ENCODE data around the gene KLF7. TPM values are rescaled to one million over a fixed set of nuclear protein-coding genes. Genes with fewer than 3 reads are reported as not detected.

KLF7 gene
- total RNA-seq, 2 experiments from 2014 or later: not detected

DNA sequence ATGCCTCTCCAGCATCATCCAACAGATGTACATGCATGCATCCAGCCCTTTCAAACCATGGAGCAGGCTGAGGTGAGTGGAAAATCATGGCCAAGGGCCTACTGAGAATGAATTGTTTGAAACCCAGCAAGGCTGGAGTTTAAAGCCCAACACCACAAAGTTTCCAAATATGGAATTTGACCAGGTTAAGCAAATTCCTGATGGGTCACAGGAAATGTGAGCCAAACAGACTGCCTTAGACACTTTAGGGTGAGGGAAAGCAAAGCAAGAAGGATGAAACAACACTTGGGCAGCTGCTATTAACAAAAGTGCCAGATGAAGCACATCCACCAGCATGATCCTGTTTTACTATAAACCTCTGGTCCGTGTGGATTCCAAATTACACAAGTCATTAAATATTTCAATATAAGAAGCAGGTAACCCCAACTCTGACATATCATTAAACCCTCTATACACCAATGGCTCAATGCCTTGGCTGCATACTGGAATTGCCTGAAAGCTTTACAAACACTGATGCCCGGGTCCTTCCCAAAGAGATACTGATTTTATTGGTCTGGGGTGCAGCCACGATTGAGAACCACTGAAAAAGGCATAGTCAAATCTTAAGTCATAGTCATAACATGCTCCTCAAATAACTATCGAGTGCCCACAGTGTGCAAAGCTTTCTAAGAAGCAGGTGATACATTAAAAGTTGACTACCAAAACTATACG, 9.1 kb downstream of the KLF7 start:
- Histone ChIP-seq H3K9me3 (ENCODE audit: low read length) (no peaks in the 10 kb centered on the region), H3K9me2 (ENCODE audit: insufficient read depth, low read length) (no peaks in the 10 kb centered on the region), H3K4me1 (ENCODE audit: insufficient read depth, low read length, poor library complexity, severe bottlenecking) (no peaks in the 10 kb centered on the region), H3K79me2 (ENCODE audit: insufficient read depth, low read depth, low read length) (no peaks in the 10 kb centered on the region), H3K4me3 (ENCODE audit: low read depth, low read length, poor library complexity, severe bottlenecking) (no peak overlapping the region), H3K4me2 (ENCODE audit: low read length) (no peak overlapping the region), H3K36me3 (ENCODE audit: insufficient read depth, low read length) (no peaks in the 10 kb centered on the region), H4K20me1 (ENCODE audit: insufficient read depth, low read length) (no peaks in the 10 kb centered on the region), H3K27ac (ENCODE audit: low read depth, low read length, poor library complexity, severe bottlenecking) (no peak overlapping the region), H2AFZ (ENCODE audit: low read length) (no peak overlapping the region)
- intact Hi-C loops (cut with micrococcal nuclease; ENCODE audit: unreplicated experiment): no loop called here
- ChIA-PET POLR2A (interaction anchor here (0.9 to 1.1 kb wide), 2 partner anchors 11 to 48 kb away, joined by 3 to 4 read pairs; no protein-coding TSS in a partner anchor), CTCF (ENCODE audit: unreplicated experiment) (no interaction called here)
- no peak for TF ChIP-seq EZH2phosphoT487 (IDR thresholded peaks at IDR 0.05; ENCODE audit: borderline replicate concordance, low read depth, low read length)
- TF ChIP-seq, protein P1, sequence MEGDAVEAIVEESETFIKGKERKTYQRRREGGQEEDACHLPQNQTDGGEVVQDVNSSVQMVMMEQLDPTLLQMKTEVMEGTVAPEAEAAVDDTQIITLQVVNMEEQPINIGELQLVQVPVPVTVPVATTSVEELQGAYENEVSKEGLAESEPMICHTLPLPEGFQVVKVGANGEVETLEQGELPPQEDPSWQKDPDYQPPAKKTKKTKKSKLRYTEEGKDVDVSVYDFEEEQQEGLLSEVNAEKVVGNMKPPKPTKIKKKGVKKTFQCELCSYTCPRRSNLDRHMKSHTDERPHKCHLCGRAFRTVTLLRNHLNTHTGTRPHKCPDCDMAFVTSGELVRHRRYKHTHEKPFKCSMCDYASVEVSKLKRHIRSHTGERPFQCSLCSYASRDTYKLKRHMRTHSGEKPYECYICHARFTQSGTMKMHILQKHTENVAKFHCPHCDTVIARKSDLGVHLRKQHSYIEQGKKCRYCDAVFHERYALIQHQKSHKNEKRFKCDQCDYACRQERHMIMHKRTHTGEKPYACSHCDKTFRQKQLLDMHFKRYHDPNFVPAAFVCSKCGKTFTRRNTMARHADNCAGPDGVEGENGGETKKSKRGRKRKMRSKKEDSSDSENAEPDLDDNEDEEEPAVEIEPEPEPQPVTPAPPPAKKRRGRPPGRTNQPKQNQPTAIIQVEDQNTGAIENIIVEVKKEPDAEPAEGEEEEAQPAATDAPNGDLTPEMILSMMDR (conservative IDR thresholded peaks at IDR 0.05; ENCODE audit: low read length): no peak
- BruUV-seq (replicated peaks): no TSS peak
- no peak for DNase-seq (ENCODE audit: low spot score)

DNA sequence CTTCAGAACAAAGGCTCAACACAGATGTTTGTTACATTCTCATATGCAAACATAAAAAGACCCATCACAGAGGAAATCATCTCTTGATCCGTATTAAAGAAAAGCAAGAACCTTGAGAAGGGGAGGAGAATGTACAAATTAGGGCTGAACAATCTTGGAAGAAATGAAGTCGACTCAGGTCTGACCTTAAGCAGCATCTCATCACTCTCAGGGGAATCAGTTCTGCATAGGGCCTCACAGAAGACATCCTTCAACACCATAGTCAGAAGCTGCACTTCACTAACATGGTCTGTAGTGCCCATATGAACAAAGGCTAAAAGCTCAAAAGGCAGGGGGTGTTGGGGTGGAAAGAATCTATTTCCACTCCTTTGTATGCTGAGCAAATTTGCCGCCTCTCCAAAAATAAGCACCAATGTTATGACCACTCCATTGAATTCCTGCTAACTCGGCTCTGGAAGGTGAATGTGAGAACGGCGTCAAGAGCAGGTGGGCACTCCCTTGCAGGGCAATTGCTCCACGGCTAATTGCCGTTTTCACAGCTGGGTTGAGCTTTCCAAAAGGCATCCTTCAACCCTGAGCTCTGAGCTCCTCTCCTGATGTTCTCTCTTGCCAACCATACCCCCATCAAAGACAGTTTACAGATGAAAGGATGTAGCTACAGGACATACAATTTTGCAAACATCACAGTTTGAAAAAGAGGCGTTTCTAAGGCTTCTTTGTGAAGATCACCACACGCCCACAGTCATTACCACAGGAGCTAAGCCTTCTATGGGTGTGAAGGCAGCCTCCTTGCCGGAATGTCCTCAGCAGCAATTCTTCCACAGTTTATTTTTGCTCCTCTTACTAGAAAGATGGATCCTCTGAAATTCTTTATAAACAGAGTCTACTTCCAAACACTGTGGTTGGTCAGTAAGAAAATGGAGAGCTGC, 10.0 kb downstream of the KLF7 start:
- H3K36me3 ChIP-seq (ENCODE audit: insufficient read depth, low read length): no peaks in the 10 kb centered on the region
- H3K9me2 ChIP-seq (ENCODE audit: insufficient read depth, low read length): no peaks in the 10 kb centered on the region
- no peaks in the 10 kb centered on the region for H3K79me2 ChIP-seq (ENCODE audit: insufficient read depth, low read depth, low read length)
- DNase-seq (ENCODE audit: low spot score): no peak
- no peaks in the 10 kb centered on the region for H3K4me1 ChIP-seq (ENCODE audit: insufficient read depth, low read length, poor library complexity, severe bottlenecking)
- no peak for TF ChIP-seq EZH2phosphoT487 (IDR thresholded peaks at IDR 0.05; ENCODE audit: borderline replicate concordance, low read depth, low read length)
- TF ChIP-seq, protein P1 (conservative IDR thresholded peaks at IDR 0.05; ENCODE audit: low read length): no peak
- H2AFZ ChIP-seq (ENCODE audit: low read length): no peak overlapping the region
- no peak overlapping the region for H3K4me2 ChIP-seq (ENCODE audit: low read length)
- H3K9me3 ChIP-seq (ENCODE audit: low read length): no peaks in the 10 kb centered on the region
- CTCF ChIA-PET (ENCODE audit: unreplicated experiment): no interaction called here
- no peak overlapping the region for H3K4me3 ChIP-seq (ENCODE audit: low read depth, low read length, poor library complexity, severe bottlenecking)
- intact Hi-C loops (cut with micrococcal nuclease; ENCODE audit: unreplicated experiment): no loop called here
- no peaks in the 10 kb centered on the region for H4K20me1 ChIP-seq (ENCODE audit: insufficient read depth, low read length)
- no TSS peak for BruUV-seq (replicated peaks)
- no peak overlapping the region for H3K27ac ChIP-seq (ENCODE audit: low read depth, low read length, poor library complexity, severe bottlenecking)
- POLR2A ChIA-PET: interaction anchor here (0.9 kb wide), 1 partner anchor 12 kb away, joined by 3 read pairs; no protein-coding TSS in a partner anchor
